GM12874 (cell line): ENCODE data around the gene SLC26A9.

Source experiments
- CTCF ChIP-seq: IDR thresholded peaks from 2 replicates; pipeline ENCODE4 v1.5.1; 2011; ENCODE audit warnings: low read depth, mild to moderate bottlenecking, control low read depth, low read length, moderate library complexity; ENCODE audit not compliant: insufficient read depth

Gene SLC26A9

GRCh38 chr1:205945069-205945468 is 1.8 kb upstream of the SLC26A9 start:
- TF ChIP-seq CTCF = no peak

GRCh38 chr1:205944525-205944924 is 1.3 kb upstream of the SLC26A9 start:
- TF ChIP-seq CTCF = no peak

DNA sequence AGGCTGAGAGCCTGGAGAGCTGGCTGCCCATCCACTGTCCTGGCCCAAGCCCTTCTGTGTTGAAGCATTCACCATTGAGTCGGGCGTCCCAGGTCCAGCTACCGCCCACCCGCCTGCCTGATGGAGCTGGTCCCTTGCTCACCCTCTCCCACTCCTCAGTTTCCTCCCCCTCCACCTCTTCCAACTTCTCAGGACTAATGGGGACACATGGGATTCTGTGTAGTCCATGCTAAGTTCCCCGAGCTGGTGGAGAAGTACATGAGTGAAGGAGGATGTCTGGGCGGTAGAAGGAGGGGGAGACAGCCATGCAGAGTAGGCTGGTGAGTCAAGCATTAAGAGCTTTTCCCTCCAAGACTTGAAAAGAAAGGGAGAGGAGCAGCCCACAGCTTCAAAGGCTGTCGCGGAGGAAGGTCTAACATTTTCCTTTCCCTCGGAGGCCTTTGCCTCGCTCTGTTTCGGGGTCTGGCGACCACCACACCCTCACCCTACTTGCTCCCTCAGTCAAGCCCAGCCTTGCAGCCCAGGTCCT is 561 bp downstream of the SLC26A9 start:
- no peak for TF ChIP-seq CTCF

- TF ChIP-seq CTCF = no peak
These were observed 2.5 kb downstream of the SLC26A9 start for GRCh38 chr1:205940710-205941109.

DNA sequence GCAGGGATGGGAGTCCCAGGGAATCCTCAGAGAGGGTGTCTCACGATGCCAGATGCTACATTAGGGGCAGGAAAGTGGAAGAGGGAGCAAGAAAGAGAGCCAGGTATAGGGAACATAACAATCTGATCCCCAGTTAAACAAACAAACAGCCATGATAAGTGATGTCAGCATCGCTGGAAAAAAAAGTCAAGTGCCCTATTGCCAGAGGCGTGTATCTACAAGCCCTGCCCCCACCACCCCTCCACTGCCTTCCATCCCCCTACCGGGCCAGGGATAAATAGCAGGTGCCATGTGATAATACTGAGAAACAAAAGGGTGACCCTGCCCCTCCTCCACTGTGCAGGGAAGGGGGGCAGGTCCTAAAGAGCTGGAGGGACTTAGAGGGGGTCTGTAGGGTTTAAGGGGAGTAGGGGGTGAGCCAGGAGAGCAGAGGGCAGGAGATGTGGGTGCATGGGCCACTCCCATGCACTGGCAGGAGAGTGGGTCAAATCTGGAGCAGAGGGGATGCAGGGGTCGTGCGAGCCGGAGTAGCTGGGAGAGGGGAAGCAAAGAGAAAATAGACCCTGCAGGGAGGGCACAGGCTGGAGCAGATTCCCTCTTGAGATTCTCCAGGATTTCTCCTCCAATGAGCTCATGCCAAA is 3.4 kb downstream of the SLC26A9 start:
- 0 out of 2 replicates have a peak, but pooled peaks have one; percentile 16 for TF ChIP-seq CTCF

DNA sequence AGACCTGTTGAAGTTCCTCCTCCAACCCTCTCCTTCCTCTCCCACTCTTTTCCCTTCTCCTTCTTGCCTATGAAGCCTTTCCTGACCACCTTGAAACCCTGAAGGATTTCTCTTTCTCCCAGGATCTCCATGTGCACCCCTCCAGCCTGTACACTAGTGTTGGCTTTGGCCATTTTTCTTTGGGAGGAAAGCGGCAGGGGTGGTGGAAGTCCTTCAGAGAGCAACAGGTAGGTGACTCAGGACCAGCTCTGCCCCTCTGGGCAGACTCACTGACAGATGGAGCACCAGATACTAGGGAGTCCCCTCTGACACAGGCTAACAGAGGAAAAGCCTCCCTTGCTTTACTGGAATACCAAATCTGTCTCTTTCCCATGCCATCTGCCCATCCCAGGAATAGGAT is 4.6 kb downstream of the SLC26A9 start:
- TF ChIP-seq CTCF = no peak

DNA sequence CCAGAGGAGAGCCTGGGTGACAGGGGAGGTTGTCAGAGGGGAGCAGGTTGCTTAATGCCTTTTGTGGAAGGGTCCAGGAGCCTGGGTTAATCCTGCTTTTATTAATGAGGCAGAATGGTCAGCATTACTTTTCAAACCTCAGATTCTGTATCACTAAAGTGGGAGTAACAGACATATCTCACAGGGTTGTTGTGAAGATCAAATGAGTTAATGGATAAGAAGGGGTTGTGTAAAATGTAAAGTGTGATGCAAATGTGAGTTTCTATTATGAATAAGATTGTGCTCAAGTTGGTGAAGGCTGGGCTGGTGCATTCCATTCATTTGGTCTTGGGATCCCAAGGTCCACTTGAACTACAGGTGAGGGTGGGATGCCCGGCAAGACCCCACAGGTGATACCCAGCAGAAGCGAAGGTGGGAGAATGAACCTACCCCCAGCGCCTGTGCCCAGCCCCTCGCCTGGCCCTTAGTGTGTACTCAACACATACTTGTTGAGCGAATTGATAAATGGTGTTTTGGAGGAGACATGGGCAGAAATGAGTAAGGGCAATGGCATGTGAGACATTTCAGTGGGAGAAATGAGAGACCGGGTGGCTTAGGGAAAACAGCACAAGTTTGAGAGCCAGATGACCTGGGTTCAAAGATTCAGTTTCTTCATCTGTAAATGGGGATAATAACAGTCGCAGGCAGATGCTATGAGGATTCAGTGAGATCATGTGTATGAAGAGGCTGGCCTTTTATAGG is 6.2 kb downstream of the SLC26A9 start:
- no peak for TF ChIP-seq CTCF
